Measurements from ENCODE around the gene FOXR1. TPM values are rescaled to one million over a fixed set of nuclear protein-coding genes. Genes with fewer than 3 reads are reported as not detected.
A peak's percentile ranks its signal among the peaks of the same experiment; 100 is the strongest.

Gene FOXR1
- total RNA-seq, 1 donor: not detected

GRCh38 chr11:119025099-119025473 is 53.5 kb downstream of the FOXR1 start:
- DNase-seq (ENCODE audit: low read depth in 2 of 3, low spot score in 2 of 3): no peak

- no peak for DNase-seq (ENCODE audit: low read depth in 2 of 3, low spot score in 2 of 3)
These were observed 54.0 kb downstream of the FOXR1 start for GRCh38 chr11:119025541-119025940.

GRCh38 chr11:119025978-119026766 is 54.6 kb downstream of the FOXR1 start:
- DNase-seq (ENCODE audit: low read depth in 2 of 3, low spot score in 2 of 3): no peak

- no peak for DNase-seq (ENCODE audit: low read depth in 2 of 3, low spot score in 2 of 3)
These were observed 55.4 kb downstream of the FOXR1 start for GRCh38 chr11:119026970-119027369.

- DNase-seq (ENCODE audit: low read depth in 2 of 3, low spot score in 2 of 3): no peak
These were observed 56.2 kb downstream of the FOXR1 start for GRCh38 chr11:119027561-119028345.

GRCh38 chr11:119028346-119029068 is 56.9 kb downstream of the FOXR1 start:
- DNase-seq (ENCODE audit: low read depth in 2 of 3, low spot score in 2 of 3): no peak

GRCh38 chr11:119029069-119029339 is 57.4 kb downstream of the FOXR1 start:
- no peak for DNase-seq (ENCODE audit: low read depth in 2 of 3, low spot score in 2 of 3)

- DNase-seq (ENCODE audit: low read depth in 2 of 3, low spot score in 2 of 3): no peak
These were observed 57.9 kb downstream of the FOXR1 start for GRCh38 chr11:119029340-119030028.

- DNase-seq (ENCODE audit: low read depth in 2 of 3, low spot score in 2 of 3): no peak
These were observed 58.4 kb downstream of the FOXR1 start for GRCh38 chr11:119030029-119030328.

GRCh38 chr11:119030329-119031047 is 58.9 kb downstream of the FOXR1 start, which contains the start of gene SLC37A4:
SLC37A4 (minus strand) TSS chr11:119030877.
- DNase-seq (ENCODE audit: low read depth in 2 of 3, low spot score in 2 of 3): peak; percentile 95 to 98 (median 98)

Small RNAs within 50 kb of the gene (small RNA-seq; reads per million reads assigned to genes)
- gene AP003392.2 (not detected), gene RF00017 (not detected), gene RF00019 (not detected), gene RN7SL688P (not detected)

Other genes with a start within 250 kb of the FOXR1 start
- 69.7 TPM for gene DDX6, start 180.6 kb upstream of the FOXR1 start, total RNA-seq
- gene CXCR5, start 87.9 kb upstream of the FOXR1 start, total RNA-seq: 0.54 TPM
- 17.5 TPM for gene BCL9L, start 45.8 kb upstream of the FOXR1 start, total RNA-seq
- gene UPK2, start 15.5 kb upstream of the FOXR1 start, total RNA-seq: not detected
- gene CENATAC, start 26.4 kb downstream of the FOXR1 start, total RNA-seq: 34.2 TPM
- 1,067 TPM for gene RPS25, start 46.6 kb downstream of the FOXR1 start, total RNA-seq
- 70.6 TPM for gene TRAPPC4, start 47.0 kb downstream of the FOXR1 start, total RNA-seq
- 23.7 TPM for gene SLC37A4, start 59.1 kb downstream of the FOXR1 start, total RNA-seq
- 68.4 TPM for gene HYOU1, start 85.4 kb downstream of the FOXR1 start, total RNA-seq
- gene VPS11, start 96.1 kb downstream of the FOXR1 start, total RNA-seq: 55.2 TPM
- 9.2 TPM for gene HMBS, start 113.1 kb downstream of the FOXR1 start, total RNA-seq
- gene DPAGT1, start 130.1 kb downstream of the FOXR1 start, total RNA-seq: 27.2 TPM
- gene C2CD2L, start 135.6 kb downstream of the FOXR1 start, total RNA-seq: 7.8 TPM
- gene HINFP, start 149.8 kb downstream of the FOXR1 start, total RNA-seq: 27.5 TPM
- under 0.01 TPM for gene ABCG4, start 177.3 kb downstream of the FOXR1 start, total RNA-seq
- gene NLRX1, start 197.0 kb downstream of the FOXR1 start, total RNA-seq: 44.4 TPM
- gene NHERF4, start 213.7 kb downstream of the FOXR1 start, total RNA-seq: 0.81 TPM
- 7.8 TPM for gene CBL, start 234.6 kb downstream of the FOXR1 start, total RNA-seq